NCI-H1092 treated with DMSO at 0.1 percent for 48 hours (cell line): ENCODE measurements around the gene GAB2.
A peak's percentile ranks its signal among the peaks of the same experiment; 100 is the strongest.
"Not testable (repeated sequence)": the region's sequence is repeated elsewhere in the genome, so short reads cannot be mapped to it uniquely, and the experiment has no call there.

Experiments
- DNase-seq: peaks from one replicate; lab custom pipeline; 2025; lab: John Stamatoyannopoulos, UW

GAB2 gene

DNA sequence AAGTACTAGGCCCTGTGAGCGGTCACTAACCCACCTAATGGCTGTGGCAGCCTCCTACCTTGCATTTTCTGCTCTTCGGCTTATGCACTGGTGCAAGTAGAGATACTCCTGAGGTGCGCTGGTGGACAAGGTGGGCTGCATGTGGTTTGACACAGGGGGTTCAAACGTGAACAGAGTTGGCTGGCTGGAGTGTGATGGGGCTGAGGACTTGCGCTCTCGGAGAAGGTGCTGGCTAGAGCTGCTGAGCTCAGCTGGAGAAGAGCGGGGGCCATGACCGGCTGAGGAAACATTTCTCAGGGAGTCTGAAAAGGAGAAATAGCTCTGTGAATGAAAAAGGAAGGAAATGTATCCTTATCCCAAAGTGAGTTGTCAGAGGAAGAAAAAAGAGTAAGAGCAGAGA is 167.5 kb downstream of the GAB2 start:
- no peak for DNase-seq

DNA sequence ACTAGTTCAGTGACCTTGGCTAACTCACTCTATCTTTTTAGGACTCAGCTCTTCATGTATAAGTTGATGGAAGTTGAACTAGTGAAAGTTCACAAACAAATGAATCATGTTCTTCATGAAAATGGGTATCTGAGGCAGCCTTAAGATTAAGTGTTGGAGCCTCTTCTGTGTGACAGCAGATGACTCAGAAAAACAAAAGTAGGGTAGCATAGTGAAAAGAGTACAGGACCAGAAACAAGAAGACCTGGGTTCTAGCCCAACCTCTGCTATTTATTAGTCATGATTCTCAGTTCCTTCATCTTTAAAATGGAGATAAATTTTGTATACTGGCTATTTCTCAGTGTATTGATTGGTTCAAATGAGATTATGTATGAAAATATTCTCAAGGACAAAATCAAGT is 168.7 kb downstream of the GAB2 start:
- DNase-seq, result no peak

DNA sequence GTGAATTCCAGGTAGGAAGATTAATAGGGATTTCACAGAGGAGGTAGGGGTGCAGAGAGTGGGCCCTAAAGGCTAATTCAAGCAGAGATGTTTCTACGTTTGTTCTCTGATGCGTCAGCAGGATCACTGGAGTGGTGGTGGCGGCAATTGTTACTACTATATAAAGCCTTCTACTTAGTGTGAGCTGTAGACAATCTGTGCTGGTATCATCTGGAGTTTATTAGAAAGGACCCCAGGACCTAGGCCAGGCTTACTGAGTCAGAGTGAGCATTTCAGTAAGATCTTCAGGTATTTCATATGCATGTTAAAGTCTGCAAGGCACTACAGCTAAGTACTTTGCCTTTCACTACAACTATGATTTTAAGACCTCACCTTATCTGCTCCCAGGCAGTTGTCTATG is 169.4 kb downstream of the GAB2 start:
- DNase-seq, result no peak

DNA sequence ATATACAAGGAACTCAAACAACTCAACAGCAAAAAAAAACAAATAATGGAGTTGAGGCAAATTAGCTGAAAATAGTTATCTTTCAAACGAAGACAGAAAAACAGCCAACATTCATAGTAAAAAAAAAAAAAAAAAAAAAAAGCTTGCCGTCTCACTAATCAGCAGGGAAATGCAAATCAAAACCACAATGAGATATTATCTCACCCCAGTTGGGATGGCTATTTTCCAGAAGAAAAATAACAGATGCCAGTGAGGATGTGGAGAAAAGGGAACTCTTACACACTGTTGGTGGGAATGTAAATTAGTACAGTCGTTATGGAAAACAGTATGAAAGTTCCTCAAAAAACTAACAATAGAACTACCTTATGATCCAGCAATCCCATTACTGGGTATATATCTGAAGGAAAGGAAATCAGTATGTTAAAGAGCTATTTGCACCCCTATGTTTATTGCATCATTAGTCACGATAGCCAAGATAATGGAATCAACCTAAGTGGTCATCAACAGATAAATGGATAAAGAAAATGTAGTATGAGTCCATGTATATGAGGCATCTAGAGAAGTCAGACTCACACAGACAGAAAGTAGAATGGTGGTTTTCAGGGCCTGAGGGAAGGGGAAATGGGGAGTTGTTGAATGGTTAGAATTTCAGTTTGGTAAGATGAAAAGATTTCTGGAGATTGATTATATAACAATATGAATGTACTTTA is 172.9 kb downstream of the GAB2 start:
- DNase-seq, result no peak

DNA sequence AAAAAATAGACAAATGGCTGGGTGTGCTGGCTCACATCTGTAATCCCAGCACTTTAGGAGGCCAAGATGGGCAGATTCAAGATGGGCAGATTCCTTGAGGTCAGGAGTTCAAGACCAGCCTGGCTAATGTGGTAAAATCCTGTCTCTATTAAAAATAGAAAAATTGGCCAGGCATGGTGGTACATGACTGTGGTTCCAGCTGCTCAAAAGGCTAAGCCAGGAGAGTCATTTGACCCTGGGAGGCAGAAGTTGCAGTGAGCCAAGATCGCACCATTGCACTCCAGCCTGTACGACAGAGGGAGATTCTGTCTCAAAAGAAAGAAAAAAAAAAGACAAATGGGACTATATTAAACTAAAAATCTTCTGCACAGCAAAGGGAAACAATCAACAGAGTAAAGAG is 173.5 kb downstream of the GAB2 start:
- DNase-seq, result no peak

DNA sequence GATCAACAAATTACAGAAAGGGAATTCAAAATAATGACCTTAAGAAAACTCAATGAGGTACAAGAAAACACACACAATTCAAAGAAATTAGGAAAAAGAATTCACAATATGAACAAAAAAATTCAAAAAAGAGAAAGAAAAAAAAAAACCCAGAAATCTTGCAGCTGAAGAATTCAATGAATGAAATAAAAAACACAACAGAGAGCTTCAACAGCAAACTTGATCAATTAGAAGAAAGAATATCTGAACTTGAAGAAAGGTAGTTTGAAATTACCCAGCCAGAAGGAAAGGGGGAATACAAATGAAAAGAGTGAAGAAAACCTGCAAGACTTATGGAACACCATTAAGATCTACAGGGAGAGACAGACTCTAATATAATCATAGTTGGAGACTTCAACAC is 176.1 kb downstream of the GAB2 start:
- DNase-seq, result no peak

DNA sequence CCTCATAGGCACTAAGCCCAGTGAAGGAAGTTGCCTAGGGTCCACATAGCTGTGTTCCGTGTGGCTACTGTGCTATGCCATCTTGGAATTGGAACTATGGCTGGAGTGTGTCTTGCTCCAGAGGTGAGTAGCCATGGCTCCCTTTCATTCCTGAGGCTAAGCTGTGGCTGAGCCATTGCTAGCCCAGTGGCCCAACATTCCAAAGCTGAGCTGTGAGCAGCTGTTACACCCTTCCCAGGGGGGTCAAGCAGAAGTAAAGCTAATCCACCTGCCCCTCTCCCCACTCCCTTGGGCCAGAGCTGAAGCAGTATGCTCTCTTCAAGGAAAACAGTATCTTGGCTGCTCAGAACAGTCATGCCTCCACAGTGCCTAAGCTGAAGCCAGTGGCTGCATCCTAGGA is 177.8 kb downstream of the GAB2 start:
- DNase-seq, result no peak

DNA sequence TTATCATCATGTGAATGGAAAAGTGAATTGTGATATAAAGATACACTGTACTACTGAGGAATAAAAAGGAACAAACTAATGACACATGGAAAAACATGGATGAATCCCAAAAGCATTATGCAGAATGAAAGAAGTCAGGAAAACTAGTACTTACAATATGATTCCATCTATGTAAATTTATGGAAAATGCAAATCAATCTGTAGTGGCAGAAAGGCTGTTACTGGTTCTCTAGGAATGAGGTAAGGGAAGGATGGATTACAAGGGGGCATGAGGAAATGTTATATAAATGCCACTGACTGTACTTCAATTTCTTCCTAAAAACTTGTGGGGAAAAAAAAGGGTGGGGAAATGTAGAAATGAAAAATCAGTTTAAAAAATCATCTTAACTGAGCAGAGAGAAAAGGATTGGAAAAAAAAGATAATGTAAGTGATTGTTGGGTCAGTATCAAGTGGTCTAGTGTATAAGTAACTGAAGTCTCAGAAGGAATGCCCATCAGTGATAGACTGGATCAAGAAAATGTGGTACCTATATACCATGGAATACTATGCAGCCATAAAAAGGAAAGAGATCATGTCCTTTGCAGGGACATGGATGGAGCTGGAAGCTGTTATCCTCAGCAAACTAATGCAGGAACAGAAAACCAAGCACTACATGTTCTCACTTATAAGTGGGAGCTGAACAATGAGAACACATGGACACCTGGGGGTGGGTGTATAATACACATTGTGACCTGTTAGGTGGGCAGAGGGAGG is 180.2 kb downstream of the GAB2 start:
- DNase-seq, result no peak

DNA sequence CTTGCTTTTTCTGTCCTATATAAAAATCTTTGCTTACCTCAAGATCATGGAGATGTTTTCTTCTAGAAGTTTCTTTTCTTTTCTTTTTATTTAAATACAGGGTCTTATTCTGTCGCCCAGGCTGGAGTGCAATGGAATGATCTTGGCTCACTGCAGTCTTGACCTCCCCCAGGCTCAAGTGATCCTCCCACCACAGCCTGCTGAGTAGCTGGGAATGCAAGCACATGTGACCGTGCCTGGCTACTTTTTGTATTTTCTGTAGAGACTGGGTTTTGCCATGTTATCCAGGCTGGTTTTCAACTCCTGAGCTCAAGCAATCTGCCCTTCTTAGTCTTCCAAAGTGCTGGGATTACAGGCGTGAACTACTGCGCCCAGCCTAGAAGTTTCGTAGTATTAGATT is 183.6 kb downstream of the GAB2 start:
- DNase-seq, result no peak

DNA sequence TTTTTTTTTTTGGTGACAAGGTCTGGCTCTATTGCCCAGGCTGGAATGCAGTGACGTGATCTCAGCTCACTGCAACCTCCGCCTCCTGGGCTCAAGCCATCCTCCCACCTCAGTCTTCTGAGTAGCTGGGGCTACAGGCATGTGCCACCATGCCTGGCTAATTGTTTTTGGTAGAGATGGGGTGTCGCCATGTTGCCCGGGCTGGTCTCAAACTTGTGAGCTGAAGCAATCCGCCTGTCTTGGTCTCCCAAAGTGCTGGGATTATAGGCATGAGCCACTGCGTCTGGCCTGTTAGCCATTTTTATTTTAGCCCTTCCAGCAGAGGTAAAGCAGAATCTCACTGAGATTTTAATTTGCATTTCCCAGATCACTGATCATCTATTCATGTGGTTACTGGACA is 184.6 kb downstream of the GAB2 start:
- not testable (repeated sequence) for DNase-seq

DNA sequence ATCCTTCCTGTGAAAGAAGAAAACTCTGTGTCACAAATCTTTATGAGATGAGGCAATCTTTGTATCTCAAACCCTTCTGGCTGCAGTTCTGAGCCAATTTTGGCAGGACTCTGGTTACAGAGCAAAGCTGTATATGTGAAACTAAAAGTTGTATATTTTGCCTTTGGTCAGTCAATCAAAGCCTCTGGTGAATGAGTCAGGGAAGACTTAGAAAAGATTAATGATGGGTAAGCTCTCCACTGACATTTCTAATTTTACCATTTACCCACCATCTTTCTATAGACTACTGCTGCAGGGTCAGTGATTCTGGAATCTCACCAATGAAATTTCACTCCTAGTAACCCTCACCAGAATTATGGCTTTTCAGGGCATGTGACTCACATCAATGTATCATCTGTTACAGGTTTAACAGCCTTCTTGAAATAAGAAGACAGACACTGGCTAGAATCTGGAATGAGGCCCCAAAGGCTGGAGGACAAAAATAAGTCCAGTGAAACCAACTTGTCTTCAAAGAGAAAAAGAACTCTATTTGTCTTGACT is 185.6 kb downstream of the GAB2 start:
- no peak for DNase-seq

DNA sequence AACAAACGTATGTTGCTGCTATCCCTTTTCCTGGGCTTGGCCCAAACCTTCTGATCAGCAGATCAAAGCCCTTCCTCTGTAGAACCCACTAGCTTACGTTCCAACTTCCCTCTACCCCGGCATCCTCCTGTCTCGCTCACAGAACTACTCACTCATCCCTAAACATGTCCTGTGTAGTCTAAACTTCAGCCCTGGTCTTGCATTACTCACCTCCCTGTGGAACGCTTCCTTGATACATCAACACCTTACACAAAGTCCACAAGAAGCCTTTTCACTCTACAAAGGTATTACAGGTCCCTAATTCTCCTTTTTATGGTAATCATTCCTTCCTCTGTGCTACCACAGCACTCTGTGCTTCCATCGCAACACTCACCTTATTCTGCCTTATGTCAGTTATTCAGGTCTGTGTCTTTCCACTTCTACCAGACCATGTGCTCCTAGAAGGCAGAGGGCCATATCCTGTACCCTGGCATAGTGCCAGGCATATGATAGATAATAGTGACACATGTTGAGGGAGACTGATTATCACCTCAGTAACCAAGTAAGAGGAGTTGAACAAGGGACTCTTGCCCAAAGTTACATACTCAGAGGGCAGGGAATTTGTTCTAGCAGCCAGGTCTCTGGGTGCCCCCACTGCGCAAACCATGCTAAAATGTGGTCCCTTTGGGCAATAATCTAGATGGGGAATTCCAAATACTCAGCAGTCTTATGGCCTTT is 187.3 kb downstream of the GAB2 start:
- no peak for DNase-seq

DNA sequence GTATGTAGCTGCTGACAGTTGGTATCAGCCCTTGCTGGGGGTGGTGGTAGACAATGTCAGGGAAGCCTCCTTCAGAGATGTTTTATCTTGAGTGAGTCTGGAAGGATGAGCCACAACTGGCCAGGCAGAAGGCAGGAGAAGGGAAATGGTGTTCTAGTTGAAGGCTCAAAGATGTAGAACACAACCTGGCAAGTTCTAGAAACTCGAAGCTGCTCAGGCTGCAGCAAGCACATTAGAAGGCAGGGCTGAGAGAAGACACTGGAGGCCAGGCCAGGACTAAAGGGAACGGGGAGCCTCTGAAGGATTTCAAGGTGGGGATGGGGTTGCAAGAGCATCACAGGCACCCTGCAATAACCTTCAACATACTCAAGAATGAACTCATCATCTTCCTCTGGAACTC is 188.5 kb downstream of the GAB2 start:
- DNase-seq, result no peak

DNA sequence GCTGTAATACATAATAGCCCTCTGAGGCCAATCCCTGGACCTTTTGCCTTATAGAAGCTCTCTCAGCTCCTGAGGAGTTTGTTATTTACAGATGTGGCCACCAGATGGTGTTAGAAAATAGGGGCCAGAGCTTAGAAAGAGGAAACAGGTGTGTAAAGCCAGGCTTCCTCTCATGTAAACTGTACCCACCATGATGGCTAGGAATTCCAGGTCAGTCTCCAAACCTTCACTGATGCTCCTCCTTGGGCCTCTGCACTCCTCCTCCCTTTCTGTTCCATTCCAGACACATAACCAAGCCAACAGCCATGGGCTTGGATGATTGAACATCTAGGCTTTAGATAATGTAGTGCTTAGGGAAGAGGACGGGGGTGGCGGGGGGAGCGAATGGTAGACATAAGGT is 189.2 kb downstream of the GAB2 start:
- peak; percentile 80 for DNase-seq

DNA sequence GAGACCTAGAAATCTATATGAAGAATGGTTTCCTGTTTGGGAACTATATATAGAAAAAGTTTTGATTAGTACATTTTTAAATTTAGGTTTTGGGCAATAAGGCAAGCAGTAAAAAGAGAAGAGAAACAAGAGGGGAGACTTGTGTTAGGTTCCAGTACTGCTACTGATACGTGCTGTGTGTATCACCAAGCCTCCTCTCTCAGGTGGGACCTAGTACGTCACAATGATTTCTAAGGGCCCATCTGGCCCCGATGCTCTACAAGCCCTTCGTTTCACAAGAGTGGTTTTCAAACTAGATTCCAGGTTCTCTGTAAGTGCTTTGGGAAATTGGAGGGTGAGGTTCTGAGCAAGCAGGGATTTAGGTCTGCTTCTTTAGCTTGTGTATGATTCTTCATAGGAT is 189.7 kb downstream of the GAB2 start:
- DNase-seq, result no peak

DNA sequence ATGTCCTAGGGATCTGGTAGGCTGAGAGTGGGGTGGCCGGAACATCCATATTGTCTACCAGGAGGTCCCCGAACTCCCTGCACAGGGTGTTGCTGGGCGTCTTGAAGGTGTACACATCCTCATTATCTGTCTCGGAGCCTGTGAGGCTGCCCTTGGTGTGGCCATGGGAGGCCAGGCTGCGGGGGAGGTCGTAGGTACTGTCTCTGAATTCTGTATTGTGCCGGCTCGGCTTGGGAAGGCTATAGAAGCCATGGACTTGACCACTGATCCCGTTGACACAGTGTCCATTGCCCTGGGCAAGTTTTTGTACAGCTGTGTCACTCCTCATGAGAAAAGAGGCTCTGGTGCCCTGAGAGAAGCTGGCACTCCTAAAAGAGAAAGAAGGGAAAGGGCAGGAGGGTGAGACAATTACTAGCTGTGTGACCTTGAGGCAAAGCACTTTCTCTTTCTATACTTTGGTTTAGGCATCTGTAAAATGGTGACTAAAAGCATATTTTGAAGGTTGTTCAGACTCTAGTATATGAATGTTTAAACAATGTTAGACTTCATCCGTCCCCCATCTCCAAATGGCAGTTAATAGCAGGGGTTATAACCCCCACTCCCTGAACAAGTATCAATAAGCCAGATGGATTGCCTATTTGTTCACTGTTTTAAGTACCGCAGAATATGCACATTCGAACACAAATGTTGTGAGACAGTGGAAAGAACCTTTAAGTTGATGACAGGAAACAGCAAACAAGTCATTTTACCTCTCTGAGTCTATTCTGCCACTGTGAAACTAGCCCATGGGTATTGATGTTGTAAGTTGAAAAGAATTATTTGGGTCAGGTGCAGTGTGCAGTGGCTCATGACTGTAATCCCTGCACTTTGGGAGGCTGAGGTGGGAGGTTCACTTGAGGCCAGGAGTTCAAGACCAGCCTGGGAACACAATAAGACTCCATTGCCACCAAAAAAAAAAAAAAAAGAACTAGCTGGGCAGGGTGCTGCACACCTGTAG is 190.6 kb downstream of the GAB2 start:
- DNase-seq, result no peak

DNA sequence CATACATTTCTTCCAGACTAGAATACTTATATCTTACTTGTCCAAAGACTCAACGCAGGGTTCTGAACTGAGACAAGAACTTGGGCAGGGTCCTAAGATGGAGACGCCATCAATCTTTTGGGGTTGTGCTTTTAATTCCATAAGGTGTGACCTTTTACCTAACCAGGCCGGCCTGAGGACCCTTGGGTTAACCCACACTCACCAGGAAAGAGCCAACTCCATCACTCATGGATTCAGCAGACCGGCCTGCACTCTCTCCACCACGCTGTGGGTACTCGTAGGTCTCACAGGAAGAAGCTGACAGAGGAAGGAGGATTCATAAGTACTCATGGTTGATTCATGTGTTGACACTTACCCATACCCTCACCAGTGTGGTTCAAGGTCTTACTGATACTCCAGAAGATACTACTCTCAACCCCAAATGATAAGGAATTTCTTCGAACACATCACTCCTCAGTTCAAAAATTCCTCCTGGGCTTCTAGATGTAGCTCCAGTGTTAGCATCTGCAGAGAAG is 192.7 kb downstream of the GAB2 start:
- DNase-seq, result no peak

DNA sequence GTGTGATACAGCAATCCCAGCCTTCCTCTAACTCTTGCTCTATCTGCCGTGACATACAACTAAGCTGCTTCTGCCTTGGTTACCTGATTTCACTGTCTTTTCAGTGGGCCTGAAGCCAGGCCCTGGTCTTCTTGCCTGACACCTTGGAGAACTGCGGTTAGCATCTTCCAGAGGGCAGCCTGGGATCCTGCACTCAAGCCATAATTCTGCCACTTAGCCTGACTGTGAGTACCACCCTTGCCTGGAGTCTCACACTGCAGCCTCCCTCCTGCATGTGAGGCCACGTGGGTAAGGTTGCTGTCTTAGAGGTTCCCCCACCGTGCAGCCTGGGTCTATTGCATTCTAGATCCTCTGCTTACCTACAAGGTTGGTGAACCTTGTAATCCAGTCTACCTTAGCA is 193.1 kb downstream of the GAB2 start:
- no peak for DNase-seq

DNA sequence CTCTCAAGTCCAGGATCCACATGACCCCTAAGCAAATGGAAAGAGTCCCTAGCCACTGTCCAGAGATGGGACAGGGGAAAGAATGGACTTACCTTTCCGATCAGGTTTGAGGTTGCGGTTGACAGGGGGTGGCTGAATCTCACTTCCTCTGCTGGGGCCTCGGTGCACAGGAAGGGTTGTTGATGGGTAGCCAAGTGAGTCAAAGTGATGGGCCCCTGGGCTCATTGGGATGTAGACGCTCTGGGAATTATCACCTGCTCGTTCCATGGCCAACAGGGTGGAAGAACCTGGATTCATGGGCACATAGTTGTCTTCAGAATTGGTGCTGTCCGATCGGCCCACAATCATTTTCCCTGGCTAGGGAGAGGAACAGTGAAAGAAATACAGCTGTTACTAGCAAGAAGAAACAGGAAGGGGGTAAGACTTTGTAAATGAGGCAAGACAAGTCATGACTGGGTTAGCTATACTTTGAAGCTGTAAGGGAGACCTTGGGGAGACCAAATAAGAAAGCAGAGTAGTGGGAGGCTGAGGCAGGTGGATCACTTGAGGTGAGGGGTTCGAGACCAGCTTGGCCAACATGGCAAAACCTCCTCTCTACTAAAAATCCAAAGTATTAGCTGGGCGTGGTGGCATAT is 194.2 kb downstream of the GAB2 start:
- DNase-seq, result no peak

DNA sequence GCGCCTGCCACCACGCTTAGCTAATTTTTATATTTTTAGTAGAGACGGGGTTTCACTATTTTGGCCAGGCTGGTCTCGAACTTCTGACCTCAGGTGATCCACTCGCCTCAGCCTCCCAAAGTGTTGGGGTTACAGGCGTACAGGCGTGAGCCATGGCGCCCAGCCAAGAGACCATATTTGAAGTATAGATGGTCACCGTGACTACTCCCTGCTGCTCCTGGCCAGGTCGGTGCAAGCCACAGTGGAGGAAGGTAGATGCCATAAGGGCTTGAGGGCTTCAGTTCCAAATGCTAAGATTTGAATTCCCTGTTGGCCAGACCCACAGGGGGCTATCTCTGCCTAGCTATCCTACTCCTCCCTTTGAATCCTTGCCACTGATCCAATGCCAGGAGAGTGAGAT is 194.9 kb downstream of the GAB2 start:
- not testable (repeated sequence) for DNase-seq
